ENCODE results near the gene KIF26B. TPM values are rescaled to one million over a fixed set of nuclear protein-coding genes. Genes with fewer than 3 reads are reported as not detected.

Gene KIF26B
- total RNA-seq, 5 donors from 2014 or later (not counting 1 experiment from before 2014, with no cell fraction given), result 0.03 to 0.06 (median 0.05) TPM; not detected in 2

GRCh38 chr1:245380790-245381535, 226.2 kb downstream of the KIF26B start:
- no peaks in the 10 kb centered on the region for H3K27me3 Mint-ChIP-seq
- 87% methylated on average over 3 of the region's 11 CpGs for WGBS (ENCODE audit: insufficient coverage)
- Histone ChIP-seq H3K27me3 (replicated peaks in 1 of 2; ENCODE audit: control insufficient read depth in 2 of 2, extremely low read depth in 1 of 2, insufficient read depth in 2 of 2, low read length in 1 of 2) (no peaks in the 10 kb centered on the region), H3K27ac (ENCODE audit: low read length) (no peak overlapping the region), H3K4me1 (ENCODE audit: control insufficient read depth in 1 of 2, extremely low read depth in 1 of 2, insufficient read depth in 2 of 2, low read length in 2 of 2) (peaks cover 17 to 30% of the 10 kb centered on the region in 2 experiments), H3K4me3 (ENCODE audit: control insufficient read depth in 1 of 2, extremely low read depth in 1 of 2, low read length in 1 of 2) (no peak overlapping the region), H3K36me3 (ENCODE audit: control insufficient read depth in 2 of 2, extremely low read depth in 1 of 2, insufficient read depth in 1 of 2, low read length in 1 of 2) (no peaks in the 10 kb centered on the region), H3K9me3 (no peaks in the 10 kb centered on the region)
- H3K36me3 Mint-ChIP-seq, result no peaks in the 10 kb centered on the region
- ChIA-PET POLR2A (no interaction called here), CTCF (interaction anchor here in 1 of 2 donors (0.6 to 1.1 kb wide), 3 partner anchors 40 to 600 kb away, joined by 4 to 5 read pairs (median 5); no protein-coding TSS in a partner anchor)
- H3K4me3 Mint-ChIP-seq, result no peak overlapping the region
- ATAC-seq (replicated peaks in 1 of 4), result no peak
- no peaks in the 10 kb centered on the region for H3K9me3 Mint-ChIP-seq
- H3K27ac Mint-ChIP-seq, result no peak overlapping the region
- H3K4me1 Mint-ChIP-seq, result peaks cover 13 to 23% (median 16%) of the 10 kb centered on the region in 3 donors
- peak in 1 of 35 experiments; percentile 14 for DNase-seq

- no peak for ATAC-seq (replicated peaks in 1 of 4)
Observed at GRCh38 chr1:245382981-245383380, 228.2 kb downstream of the KIF26B start.

GRCh38 chr1:245383396-245384330, 228.9 kb downstream of the KIF26B start:
- no peak for ATAC-seq (replicated peaks in 1 of 4)
- H3K27ac ChIP-seq (ENCODE audit: low read length), result no peak overlapping the region
- no peaks in the 10 kb centered on the region for H3K36me3 ChIP-seq (ENCODE audit: control insufficient read depth in 2 of 2, extremely low read depth in 1 of 2, insufficient read depth in 1 of 2, low read length in 1 of 2)
- no peaks in the 10 kb centered on the region for H3K9me3 ChIP-seq
- peaks cover under 1 to 11% of the 10 kb centered on the region in 2 experiments for H3K4me1 ChIP-seq (ENCODE audit: control insufficient read depth in 1 of 2, extremely low read depth in 1 of 2, insufficient read depth in 2 of 2, low read length in 2 of 2)
- peaks cover 0 to 3% of the 10 kb centered on the region in 2 experiments for H3K27me3 ChIP-seq (replicated peaks in 1 of 2; ENCODE audit: control insufficient read depth in 2 of 2, extremely low read depth in 1 of 2, insufficient read depth in 2 of 2, low read length in 1 of 2)
- DNase-seq, result no peak
- Mint-ChIP-seq H3K27me3 (no peaks in the 10 kb centered on the region), H3K36me3 (no peaks in the 10 kb centered on the region), H3K27ac (no peak overlapping the region), H3K4me3 (no peak overlapping the region), H3K4me1 (peaks cover 0 to 3% (median 0%) of the 10 kb centered on the region in 3 donors), H3K9me3 (no peaks in the 10 kb centered on the region)
- ChIA-PET POLR2A (interaction anchor here in 1 of 2 donors (0.6 kb wide), 1 partner anchor 152 kb away, joined by 9 read pairs; no protein-coding TSS in a partner anchor), CTCF (no interaction called here)
- no peak overlapping the region for H3K4me3 ChIP-seq (ENCODE audit: control insufficient read depth in 1 of 2, extremely low read depth in 1 of 2, low read length in 1 of 2)
- 49% methylated on average over 9 of the region's 13 CpGs for WGBS (ENCODE audit: insufficient coverage)

More at GRCh38 chr1:245382981-245383380, 228.2 kb downstream of the KIF26B start:
- Histone ChIP-seq H3K27me3 (replicated peaks in 1 of 2; ENCODE audit: control insufficient read depth in 2 of 2, extremely low read depth in 1 of 2, insufficient read depth in 2 of 2, low read length in 1 of 2) (peaks cover 0 to 3% of the 10 kb centered on the region in 2 experiments), H3K4me1 (ENCODE audit: control insufficient read depth in 1 of 2, extremely low read depth in 1 of 2, insufficient read depth in 2 of 2, low read length in 2 of 2) (peaks cover 6 to 15% of the 10 kb centered on the region in 2 experiments), H3K9me3 (no peaks in the 10 kb centered on the region), H3K4me3 (ENCODE audit: control insufficient read depth in 1 of 2, extremely low read depth in 1 of 2, low read length in 1 of 2) (no peak overlapping the region), H3K27ac (ENCODE audit: low read length) (no peak overlapping the region), H3K36me3 (ENCODE audit: control insufficient read depth in 2 of 2, extremely low read depth in 1 of 2, insufficient read depth in 1 of 2, low read length in 1 of 2) (no peaks in the 10 kb centered on the region)
- CTCF ChIA-PET, result no interaction called here
- H3K36me3 Mint-ChIP-seq, result no peaks in the 10 kb centered on the region
- DNase-seq, result no peak
- H3K9me3 Mint-ChIP-seq, result no peaks in the 10 kb centered on the region
- 96% methylated on average over 8 of the region's 9 CpGs for WGBS (ENCODE audit: insufficient coverage)
- POLR2A ChIA-PET, result interaction anchor here in 1 of 2 donors (0.6 kb wide), 1 partner anchor 151 kb away, joined by 9 read pairs; no protein-coding TSS in a partner anchor
- H3K4me1 Mint-ChIP-seq, result peaks cover 5 to 10% (median 7%) of the 10 kb centered on the region in 3 donors
- H3K4me3 Mint-ChIP-seq, result no peak overlapping the region
- no peaks in the 10 kb centered on the region for H3K27me3 Mint-ChIP-seq
- no peak overlapping the region for H3K27ac Mint-ChIP-seq

- Histone ChIP-seq H3K9me3 (no peaks in the 10 kb centered on the region), H3K36me3 (ENCODE audit: control insufficient read depth in 2 of 2, extremely low read depth in 1 of 2, insufficient read depth in 1 of 2, low read length in 1 of 2) (no peaks in the 10 kb centered on the region), H3K4me3 (ENCODE audit: control insufficient read depth in 1 of 2, extremely low read depth in 1 of 2, low read length in 1 of 2) (no peak overlapping the region), H3K27ac (ENCODE audit: low read length) (no peak overlapping the region), H3K4me1 (ENCODE audit: control insufficient read depth in 1 of 2, extremely low read depth in 1 of 2, insufficient read depth in 2 of 2, low read length in 2 of 2) (peaks cover 0 to 8% of the 10 kb centered on the region in 2 experiments), H3K27me3 (replicated peaks in 1 of 2; ENCODE audit: control insufficient read depth in 2 of 2, extremely low read depth in 1 of 2, insufficient read depth in 2 of 2, low read length in 1 of 2) (peaks cover 0 to 3% of the 10 kb centered on the region in 2 experiments)
- Mint-ChIP-seq H3K27me3 (no peaks in the 10 kb centered on the region), H3K4me3 (no peak overlapping the region), H3K4me1 (peaks cover 0 to 3% (median 0%) of the 10 kb centered on the region in 3 donors), H3K36me3 (no peaks in the 10 kb centered on the region), H3K9me3 (no peaks in the 10 kb centered on the region), H3K27ac (no peak overlapping the region)
- CTCF ChIA-PET, result no interaction called here
- ATAC-seq (replicated peaks in 1 of 4) (no peak), DNase-seq (no peak)
- POLR2A ChIA-PET, result no interaction called here
- WGBS (ENCODE audit: insufficient coverage), result 85% methylated on average over 6 of the region's 11 CpGs
Observed at GRCh38 chr1:245386297-245386971, 231.6 kb downstream of the KIF26B start.

- peaks cover 0 to 3% (median 0%) of the 10 kb centered on the region in 3 donors for H3K4me1 Mint-ChIP-seq
- no peaks in the 10 kb centered on the region for H3K9me3 ChIP-seq
- H3K9me3 Mint-ChIP-seq, result peaks cover 3 to 4% (median 4%) of the 10 kb centered on the region in 3 donors
- H3K36me3 ChIP-seq (ENCODE audit: control insufficient read depth in 2 of 2, extremely low read depth in 1 of 2, insufficient read depth in 1 of 2, low read length in 1 of 2), result no peaks in the 10 kb centered on the region
- ChIA-PET POLR2A (no interaction called here), CTCF (no interaction called here)
- DNase-seq (no peak), ATAC-seq (replicated peaks in 1 of 4) (no peak)
- WGBS (ENCODE audit: insufficient coverage), result 67% methylated on average over 1 of the region's 3 CpGs
- H3K27ac ChIP-seq (ENCODE audit: low read length), result no peak overlapping the region
- H3K27me3 ChIP-seq (replicated peaks in 1 of 2; ENCODE audit: control insufficient read depth in 2 of 2, extremely low read depth in 1 of 2, insufficient read depth in 2 of 2, low read length in 1 of 2), result peaks cover 0 to 3% of the 10 kb centered on the region in 2 experiments
- H3K27me3 Mint-ChIP-seq, result no peaks in the 10 kb centered on the region
- H3K4me3 ChIP-seq (ENCODE audit: control insufficient read depth in 1 of 2, extremely low read depth in 1 of 2, low read length in 1 of 2), result no peak overlapping the region
- peaks cover 0 to 6% of the 10 kb centered on the region in 2 experiments for H3K4me1 ChIP-seq (ENCODE audit: control insufficient read depth in 1 of 2, extremely low read depth in 1 of 2, insufficient read depth in 2 of 2, low read length in 2 of 2)
- H3K27ac Mint-ChIP-seq, result no peak overlapping the region
- H3K36me3 Mint-ChIP-seq, result no peaks in the 10 kb centered on the region
- no peak overlapping the region for H3K4me3 Mint-ChIP-seq
Observed at GRCh38 chr1:245388687-245389086, 233.9 kb downstream of the KIF26B start.

- no peaks in the 10 kb centered on the region for H3K36me3 ChIP-seq (ENCODE audit: control insufficient read depth in 2 of 2, extremely low read depth in 1 of 2, insufficient read depth in 1 of 2, low read length in 1 of 2)
- WGBS (ENCODE audit: insufficient coverage), result 94% methylated on average over 5 of the region's 7 CpGs
- H3K36me3 Mint-ChIP-seq, result no peaks in the 10 kb centered on the region
- no peak overlapping the region for H3K4me3 ChIP-seq (ENCODE audit: control insufficient read depth in 1 of 2, extremely low read depth in 1 of 2, low read length in 1 of 2)
- no peaks in the 10 kb centered on the region for H3K4me1 Mint-ChIP-seq
- no peak for DNase-seq
- H3K4me1 ChIP-seq (ENCODE audit: control insufficient read depth in 1 of 2, extremely low read depth in 1 of 2, insufficient read depth in 2 of 2, low read length in 2 of 2), result no peaks in the 10 kb centered on the region
- ChIA-PET POLR2A (no interaction called here), CTCF (no interaction called here)
- H3K27ac ChIP-seq (ENCODE audit: low read length), result no peak overlapping the region
- H3K4me3 Mint-ChIP-seq, result no peak overlapping the region
- no peaks in the 10 kb centered on the region for H3K27me3 Mint-ChIP-seq
- H3K27me3 ChIP-seq (replicated peaks in 1 of 2; ENCODE audit: control insufficient read depth in 2 of 2, extremely low read depth in 1 of 2, insufficient read depth in 2 of 2, low read length in 1 of 2), result peaks cover 0 to 3% of the 10 kb centered on the region in 2 experiments
- H3K27ac Mint-ChIP-seq, result no peak overlapping the region
- no peak for ATAC-seq (replicated peaks in 1 of 4)
- no peaks in the 10 kb centered on the region for H3K9me3 ChIP-seq
- H3K9me3 Mint-ChIP-seq, result peaks cover 3 to 4% (median 4%) of the 10 kb centered on the region in 3 donors
Observed at GRCh38 chr1:245389873-245390272, 235.1 kb downstream of the KIF26B start.
